KMS-11 (cell line): ENCODE results near the gene POU2F1.

Source experiments
- H2AFZ ChIP-seq: fragments of 200-600 bp; sonication (generic); 2 replicates; pipeline ENCODE4 v1.6.1; 2016; ENCODE audit warnings: antibody characterized with exemption, mixed run types, low read depth
- H3K27ac ChIP-seq: fragments of 200-600 bp; sonication (generic); 2 replicates; pipeline ENCODE4 v1.6.1; 2016; ENCODE audit warnings: mild to moderate bottlenecking, mixed run types
- H3K27me3 ChIP-seq: fragments of 200-600 bp; sonication (generic); 2 replicates; pipeline ENCODE4 v1.6.1; 2017; ENCODE audit warnings: mild to moderate bottlenecking, low read depth, mixed run types, moderate library complexity; ENCODE audit not compliant: insufficient read depth
- H3K36me3 ChIP-seq: fragments of 200-600 bp; sonication (generic); 2 replicates; pipeline ENCODE4 v1.6.1; 2017; ENCODE audit warnings: mild to moderate bottlenecking, mixed run types; ENCODE audit not compliant: insufficient read depth
- H3K4me1 ChIP-seq: fragments of 200-600 bp; sonication (generic); 2 replicates; pipeline ENCODE4 v1.6.1; 2016; ENCODE audit warnings: mild to moderate bottlenecking, low read depth, mixed run types; ENCODE audit not compliant: poor library complexity, severe bottlenecking
- H3K4me2 ChIP-seq: fragments of 200-600 bp; sonication (generic); 2 replicates; pipeline ENCODE4 v1.7.0; 2016; ENCODE audit warnings: mild to moderate bottlenecking, mixed run types
- H3K4me3 ChIP-seq: fragments of 200-600 bp; sonication (generic); IDR thresholded peaks from 2 replicates; pipeline ENCODE4 v1.6.1; 2017; ENCODE audit warnings: low read depth, low read length, mixed read lengths; ENCODE audit not compliant: insufficient read depth
- H3K79me2 ChIP-seq: fragments of 200-600 bp; sonication (generic); 2 replicates; pipeline ENCODE4 v1.6.1; 2016; ENCODE audit warnings: low read depth, mixed run types; ENCODE audit not compliant: insufficient read depth
- H3K9ac ChIP-seq: fragments of 200-600 bp; sonication (generic); 2 replicates; pipeline ENCODE4 v1.6.1; 2016; ENCODE audit warnings: mild to moderate bottlenecking, mixed run types
- H4K20me1 ChIP-seq: fragments of 200-600 bp; sonication (generic); 2 replicates; pipeline ENCODE4 v1.6.1; 2016; ENCODE audit warnings: mild to moderate bottlenecking, mixed run types; ENCODE audit not compliant: insufficient read depth
- TF ChIP-seq, protein P1 (sequence below): fragments of 200-600 bp; sonication (generic); conservative IDR thresholded peaks from 2 replicates; pipeline ENCODE4 v1.6.1; 2017; ENCODE audit warnings: low read depth, mild to moderate bottlenecking, antibody characterized with exemption, low read length, moderate library complexity, mixed read lengths

Gene POU2F1

DNA sequence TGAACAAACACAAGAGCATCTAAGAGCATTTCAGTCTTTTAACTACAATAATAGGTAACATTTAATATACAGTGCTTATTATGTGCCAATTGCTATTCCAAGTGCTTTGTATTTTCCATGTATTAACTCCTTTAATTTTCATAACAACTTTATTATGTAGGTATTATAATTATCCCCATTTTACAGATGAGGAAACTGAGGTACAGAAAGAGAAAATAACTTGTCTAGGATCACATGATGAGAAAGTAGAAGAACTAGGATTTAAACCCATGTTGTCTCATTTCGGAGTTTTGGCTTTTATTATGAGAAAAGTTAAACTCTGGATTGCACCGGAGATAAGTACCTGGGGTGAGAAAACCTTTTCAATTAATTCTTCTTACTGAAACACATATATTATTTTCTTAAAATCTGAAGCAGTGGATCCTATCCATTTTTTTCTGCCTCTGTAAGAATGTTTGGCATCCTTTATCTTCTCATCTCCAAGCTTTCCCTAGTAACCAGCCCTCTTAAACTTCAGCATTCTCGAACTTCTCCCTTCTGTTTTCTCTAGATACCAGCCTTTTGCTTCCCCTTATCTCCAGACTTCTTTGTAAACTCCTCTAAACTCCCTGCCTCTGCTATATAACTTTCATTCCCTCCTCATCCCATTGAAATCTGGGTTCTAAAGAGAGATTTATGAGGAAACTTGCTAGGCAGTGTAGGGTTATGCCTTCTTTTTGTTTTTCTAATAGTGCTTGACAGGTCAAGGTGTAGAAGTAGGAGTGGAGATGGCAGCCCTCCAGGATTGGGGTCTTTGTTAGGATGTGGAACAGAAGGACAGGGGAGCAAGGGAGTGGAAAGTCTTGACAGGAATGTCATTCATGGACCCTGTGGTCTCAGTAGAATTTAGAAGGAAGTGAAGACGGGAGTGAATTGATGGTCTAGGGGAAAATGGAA is 28.3 kb downstream of the POU2F1 start:
- Histone ChIP-seq H2AFZ (no peak overlapping the region), H3K4me2 (no peak overlapping the region), H3K4me1 (peaks cover 34% of the 10 kb centered on the region), H3K27ac (no peak overlapping the region), H4K20me1 (no peaks in the 10 kb centered on the region), H3K4me3 (no peak overlapping the region), H3K36me3 (no peaks in the 10 kb centered on the region), H3K27me3 (no peaks in the 10 kb centered on the region), H3K79me2 (peaks cover 11% of the 10 kb centered on the region; the same call in 1 of the 2 replicates), H3K9ac (no peak overlapping the region)
- TF ChIP-seq, protein P1, sequence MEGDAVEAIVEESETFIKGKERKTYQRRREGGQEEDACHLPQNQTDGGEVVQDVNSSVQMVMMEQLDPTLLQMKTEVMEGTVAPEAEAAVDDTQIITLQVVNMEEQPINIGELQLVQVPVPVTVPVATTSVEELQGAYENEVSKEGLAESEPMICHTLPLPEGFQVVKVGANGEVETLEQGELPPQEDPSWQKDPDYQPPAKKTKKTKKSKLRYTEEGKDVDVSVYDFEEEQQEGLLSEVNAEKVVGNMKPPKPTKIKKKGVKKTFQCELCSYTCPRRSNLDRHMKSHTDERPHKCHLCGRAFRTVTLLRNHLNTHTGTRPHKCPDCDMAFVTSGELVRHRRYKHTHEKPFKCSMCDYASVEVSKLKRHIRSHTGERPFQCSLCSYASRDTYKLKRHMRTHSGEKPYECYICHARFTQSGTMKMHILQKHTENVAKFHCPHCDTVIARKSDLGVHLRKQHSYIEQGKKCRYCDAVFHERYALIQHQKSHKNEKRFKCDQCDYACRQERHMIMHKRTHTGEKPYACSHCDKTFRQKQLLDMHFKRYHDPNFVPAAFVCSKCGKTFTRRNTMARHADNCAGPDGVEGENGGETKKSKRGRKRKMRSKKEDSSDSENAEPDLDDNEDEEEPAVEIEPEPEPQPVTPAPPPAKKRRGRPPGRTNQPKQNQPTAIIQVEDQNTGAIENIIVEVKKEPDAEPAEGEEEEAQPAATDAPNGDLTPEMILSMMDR, result no peak

GRCh38 chr1:167249702-167250101 is 29.0 kb downstream of the POU2F1 start:
- no peaks in the 10 kb centered on the region for H3K27me3 ChIP-seq
- H3K4me2 ChIP-seq, result no peak overlapping the region
- H3K79me2 ChIP-seq, result peaks cover 12% of the 10 kb centered on the region

DNA sequence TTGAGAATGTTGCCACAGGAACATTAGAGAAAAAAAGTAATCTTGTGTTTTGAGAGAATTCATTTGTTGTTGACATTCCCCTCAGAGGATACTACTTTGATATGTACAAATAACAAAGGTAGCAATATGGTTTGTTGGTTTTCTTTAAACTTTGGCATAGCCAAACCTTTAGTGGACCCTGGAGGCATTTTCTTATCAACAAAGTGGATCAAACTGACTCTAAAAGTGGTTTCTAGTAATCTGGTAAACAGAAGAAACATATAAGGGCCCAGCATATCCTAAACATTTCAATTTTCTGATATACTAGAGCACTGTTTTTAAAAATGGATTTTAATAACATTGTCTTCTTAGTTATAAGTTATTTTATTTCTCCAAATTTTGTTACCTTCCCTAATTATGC is 29.8 kb downstream of the POU2F1 start:
- Histone ChIP-seq H3K4me2 (no peak overlapping the region), H3K9ac (no peak overlapping the region), H3K36me3 (no peaks in the 10 kb centered on the region), H3K27ac (no peak overlapping the region), H3K4me1 (peaks cover 37% of the 10 kb centered on the region), H2AFZ (no peak overlapping the region), H3K4me3 (no peak overlapping the region), H3K27me3 (no peaks in the 10 kb centered on the region), H3K79me2 (peaks cover 18% of the 10 kb centered on the region), H4K20me1 (no peaks in the 10 kb centered on the region)
- TF ChIP-seq, protein P1, result no peak

More at GRCh38 chr1:167249702-167250101, 29.0 kb downstream of the POU2F1 start:
- H3K36me3 ChIP-seq, result no peaks in the 10 kb centered on the region
- no peak overlapping the region for H3K9ac ChIP-seq
- TF ChIP-seq, protein P1, result no peak
- no peaks in the 10 kb centered on the region for H4K20me1 ChIP-seq
- H3K4me1 ChIP-seq, result peaks cover 37% of the 10 kb centered on the region
- no peak overlapping the region for H3K27ac ChIP-seq
- H2AFZ ChIP-seq, result no peak overlapping the region
- no peak overlapping the region for H3K4me3 ChIP-seq

DNA sequence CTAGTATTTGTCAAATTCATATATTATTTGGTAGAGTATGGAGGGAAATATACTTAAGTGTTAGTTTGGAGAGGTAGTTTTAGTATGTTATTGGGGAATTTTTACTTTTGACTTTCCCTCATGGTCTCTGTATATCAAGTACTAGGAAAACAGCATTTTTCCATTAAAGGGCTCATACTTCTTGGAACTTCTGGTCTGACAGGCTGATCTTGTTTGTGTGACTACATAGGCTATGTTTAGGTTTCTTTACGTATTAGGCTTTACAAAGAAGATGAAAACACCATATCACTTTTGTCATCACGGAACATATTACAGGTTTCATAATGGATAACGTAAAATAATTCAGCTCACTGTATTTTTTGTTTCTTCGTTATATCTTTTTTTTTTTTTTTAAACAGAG is 30.8 kb downstream of the POU2F1 start:
- H3K9ac ChIP-seq, result no peak overlapping the region
- TF ChIP-seq, protein P1, result no peak
- H3K27me3 ChIP-seq, result no peaks in the 10 kb centered on the region
- H3K4me1 ChIP-seq, result peaks cover 37% of the 10 kb centered on the region
- H3K4me3 ChIP-seq, result no peak overlapping the region
- H4K20me1 ChIP-seq, result no peaks in the 10 kb centered on the region
- H2AFZ ChIP-seq, result no peak overlapping the region
- no peak overlapping the region for H3K27ac ChIP-seq
- H3K4me2 ChIP-seq, result no peak overlapping the region
- H3K36me3 ChIP-seq, result no peaks in the 10 kb centered on the region
- H3K79me2 ChIP-seq, result peaks cover 21% of the 10 kb centered on the region
